ENCODE results near the gene HINT1. TPM values are rescaled to one million over a fixed set of nuclear protein-coding genes. Genes with fewer than 3 reads are reported as not detected.

The HINT1 gene
- total and polyA plus RNA-seq, 9 of the 15 experiments (the other 6 are each of a cell fraction or from before 2014, with no cell fraction given) = 296 to 1,027 (median 500) TPM

DNA sequence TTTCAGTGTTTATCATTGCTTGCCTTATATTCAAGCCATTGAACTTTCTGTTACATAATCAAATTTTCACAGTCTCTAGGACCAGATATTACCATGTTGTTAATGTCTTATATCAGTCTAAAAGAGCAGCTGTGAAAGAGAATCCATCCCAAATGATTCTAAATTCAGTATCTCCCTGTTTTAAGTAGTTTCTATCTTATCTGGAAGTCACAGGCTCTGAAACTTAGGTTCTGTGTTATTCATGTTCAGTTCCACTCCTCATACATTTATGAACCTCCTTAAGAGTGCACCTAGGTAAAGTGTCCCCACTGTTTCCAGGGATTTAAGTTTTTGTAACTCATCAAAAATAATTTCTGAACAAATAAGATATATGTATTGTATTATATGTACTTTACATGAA is 15.4 kb upstream of the HINT1 start (continued):
- TF ChIP-seq SMARCA4 (IDR thresholded peaks at IDR 0.05) (peak; percentile 53; the same call in 1 of the 2 replicates), PCBP2 (IDR thresholded peaks at IDR 0.05; ENCODE audit: low read depth, low read length, poor library complexity, severe bottlenecking) (no peak), EP300 (IDR thresholded peaks at IDR 0.05; ENCODE audit: low read length) (peak; percentile 27; the same call in 1 of the 2 replicates), ZNF778 (CRISPR knock-in tag; IDR thresholded peaks at IDR 0.05) (no peak), ARID1B (IDR thresholded peaks at IDR 0.05) (peak; percentile 82), L3MBTL2 (IDR thresholded peaks at IDR 0.05) (no peak), NFRKB (IDR thresholded peaks at IDR 0.05; ENCODE audit: low read depth) (no peak), GATAD2B (IDR thresholded peaks at IDR 0.05; ENCODE audit: borderline replicate concordance) (0 out of 2 replicates have a peak, but pooled peaks have one; percentile 65)
- TF ChIP-seq, protein P1, sequence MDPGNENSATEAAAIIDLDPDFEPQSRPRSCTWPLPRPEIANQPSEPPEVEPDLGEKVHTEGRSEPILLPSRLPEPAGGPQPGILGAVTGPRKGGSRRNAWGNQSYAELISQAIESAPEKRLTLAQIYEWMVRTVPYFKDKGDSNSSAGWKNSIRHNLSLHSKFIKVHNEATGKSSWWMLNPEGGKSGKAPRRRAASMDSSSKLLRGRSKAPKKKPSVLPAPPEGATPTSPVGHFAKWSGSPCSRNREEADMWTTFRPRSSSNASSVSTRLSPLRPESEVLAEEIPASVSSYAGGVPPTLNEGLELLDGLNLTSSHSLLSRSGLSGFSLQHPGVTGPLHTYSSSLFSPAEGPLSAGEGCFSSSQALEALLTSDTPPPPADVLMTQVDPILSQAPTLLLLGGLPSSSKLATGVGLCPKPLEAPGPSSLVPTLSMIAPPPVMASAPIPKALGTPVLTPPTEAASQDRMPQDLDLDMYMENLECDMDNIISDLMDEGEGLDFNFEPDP (CRISPR knock-in tag; IDR thresholded peaks at IDR 0.05) = no peak
- TF ChIP-seq, protein P2, sequence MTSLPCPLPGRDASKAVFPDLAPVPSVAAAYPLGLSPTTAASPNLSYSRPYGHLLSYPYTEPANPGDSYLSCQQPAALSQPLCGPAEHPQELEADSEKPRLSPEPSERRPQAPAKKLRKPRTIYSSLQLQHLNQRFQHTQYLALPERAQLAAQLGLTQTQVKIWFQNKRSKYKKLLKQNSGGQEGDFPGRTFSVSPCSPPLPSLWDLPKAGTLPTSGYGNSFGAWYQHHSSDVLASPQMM (CRISPR knock-in tag; IDR thresholded peaks at IDR 0.05) = no peak
- TF ChIP-seq, protein P3, sequence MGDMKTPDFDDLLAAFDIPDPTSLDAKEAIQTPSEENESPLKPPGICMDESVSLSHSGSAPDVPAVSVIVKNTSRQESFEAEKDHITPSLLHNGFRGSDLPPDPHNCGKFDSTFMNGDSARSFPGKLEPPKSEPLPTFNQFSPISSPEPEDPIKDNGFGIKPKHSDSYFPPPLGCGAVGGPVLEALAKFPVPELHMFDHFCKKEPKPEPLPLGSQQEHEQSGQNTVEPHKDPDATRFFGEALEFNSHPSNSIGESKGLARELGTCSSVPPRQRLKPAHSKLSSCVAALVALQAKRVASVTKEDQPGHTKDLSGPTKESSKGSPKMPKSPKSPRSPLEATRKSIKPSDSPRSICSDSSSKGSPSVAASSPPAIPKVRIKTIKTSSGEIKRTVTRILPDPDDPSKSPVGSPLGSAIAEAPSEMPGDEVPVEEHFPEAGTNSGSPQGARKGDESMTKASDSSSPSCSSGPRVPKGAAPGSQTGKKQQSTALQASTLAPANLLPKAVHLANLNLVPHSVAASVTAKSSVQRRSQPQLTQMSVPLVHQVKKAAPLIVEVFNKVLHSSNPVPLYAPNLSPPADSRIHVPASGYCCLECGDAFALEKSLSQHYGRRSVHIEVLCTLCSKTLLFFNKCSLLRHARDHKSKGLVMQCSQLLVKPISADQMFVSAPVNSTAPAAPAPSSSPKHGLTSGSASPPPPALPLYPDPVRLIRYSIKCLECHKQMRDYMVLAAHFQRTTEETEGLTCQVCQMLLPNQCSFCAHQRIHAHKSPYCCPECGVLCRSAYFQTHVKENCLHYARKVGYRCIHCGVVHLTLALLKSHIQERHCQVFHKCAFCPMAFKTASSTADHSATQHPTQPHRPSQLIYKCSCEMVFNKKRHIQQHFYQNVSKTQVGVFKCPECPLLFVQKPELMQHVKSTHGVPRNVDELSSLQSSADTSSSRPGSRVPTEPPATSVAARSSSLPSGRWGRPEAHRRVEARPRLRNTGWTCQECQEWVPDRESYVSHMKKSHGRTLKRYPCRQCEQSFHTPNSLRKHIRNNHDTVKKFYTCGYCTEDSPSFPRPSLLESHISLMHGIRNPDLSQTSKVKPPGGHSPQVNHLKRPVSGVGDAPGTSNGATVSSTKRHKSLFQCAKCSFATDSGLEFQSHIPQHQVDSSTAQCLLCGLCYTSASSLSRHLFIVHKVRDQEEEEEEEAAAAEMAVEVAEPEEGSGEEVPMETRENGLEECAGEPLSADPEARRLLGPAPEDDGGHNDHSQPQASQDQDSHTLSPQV (IDR thresholded peaks at IDR 0.05) = peak; percentile 55; the same call in 1 of the 2 replicates
- TF ChIP-seq, protein P4, sequence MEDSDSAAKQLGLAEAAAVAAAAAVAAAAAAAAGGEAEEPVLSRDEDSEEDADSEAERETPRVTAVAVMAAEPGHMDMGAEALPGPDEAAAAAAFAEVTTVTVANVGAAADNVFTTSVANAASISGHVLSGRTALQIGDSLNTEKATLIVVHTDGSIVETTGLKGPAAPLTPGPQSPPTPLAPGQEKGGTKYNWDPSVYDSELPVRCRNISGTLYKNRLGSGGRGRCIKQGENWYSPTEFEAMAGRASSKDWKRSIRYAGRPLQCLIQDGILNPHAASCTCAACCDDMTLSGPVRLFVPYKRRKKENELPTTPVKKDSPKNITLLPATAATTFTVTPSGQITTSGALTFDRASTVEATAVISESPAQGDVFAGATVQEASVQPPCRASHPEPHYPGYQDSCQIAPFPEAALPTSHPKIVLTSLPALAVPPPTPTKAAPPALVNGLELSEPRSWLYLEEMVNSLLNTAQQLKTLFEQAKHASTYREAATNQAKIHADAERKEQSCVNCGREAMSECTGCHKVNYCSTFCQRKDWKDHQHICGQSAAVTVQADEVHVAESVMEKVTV (CRISPR knock-in tag; IDR thresholded peaks at IDR 0.05) = no peak

All from K562 (cell line).